Measurements from ENCODE around the gene ADSS2.
A peak's percentile ranks its signal among the peaks of the same experiment; 100 is the strongest.

The ADSS2 gene

DNA sequence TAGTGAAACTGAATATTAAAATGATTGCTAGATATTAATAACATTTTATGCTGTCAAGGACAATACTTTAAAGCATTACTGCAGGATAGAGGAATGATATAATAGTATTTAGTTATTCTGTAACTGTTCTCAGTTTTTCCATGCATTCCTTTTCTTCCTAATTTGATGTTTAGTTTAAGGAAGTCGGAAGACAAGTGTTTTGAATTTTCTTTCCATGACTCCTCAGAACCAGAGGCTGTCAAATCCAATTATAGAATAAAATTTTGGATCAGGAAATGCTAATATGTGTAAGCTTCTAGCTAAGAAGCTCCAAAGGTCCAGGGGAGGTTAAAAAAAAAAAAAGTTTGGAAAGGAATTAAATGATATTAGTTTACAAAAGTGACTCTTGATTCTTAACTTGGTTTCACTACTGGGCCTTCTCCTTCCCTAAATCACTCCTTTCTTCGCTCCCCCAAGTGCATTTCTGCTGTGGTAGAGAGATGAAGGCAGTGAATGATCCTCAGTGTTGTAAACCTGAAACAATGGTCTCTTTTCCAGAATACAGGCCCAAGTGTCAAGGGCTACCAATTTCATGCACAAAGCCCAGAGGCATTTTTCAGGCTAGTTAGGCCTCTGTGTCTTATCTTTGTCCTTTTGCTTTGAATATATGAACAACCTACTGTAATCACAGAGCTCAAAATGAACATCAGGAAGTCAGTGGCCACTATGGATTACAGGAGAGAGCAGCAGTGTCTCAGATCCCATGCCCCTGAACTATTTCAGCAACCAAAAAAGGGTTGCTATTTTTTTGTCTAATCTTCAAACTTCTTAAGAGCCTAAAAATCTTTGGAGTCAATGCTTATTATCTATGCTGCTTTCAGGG lies 6.2 kb downstream of the ADSS2 start:
- DNase-seq = no peak

DNA sequence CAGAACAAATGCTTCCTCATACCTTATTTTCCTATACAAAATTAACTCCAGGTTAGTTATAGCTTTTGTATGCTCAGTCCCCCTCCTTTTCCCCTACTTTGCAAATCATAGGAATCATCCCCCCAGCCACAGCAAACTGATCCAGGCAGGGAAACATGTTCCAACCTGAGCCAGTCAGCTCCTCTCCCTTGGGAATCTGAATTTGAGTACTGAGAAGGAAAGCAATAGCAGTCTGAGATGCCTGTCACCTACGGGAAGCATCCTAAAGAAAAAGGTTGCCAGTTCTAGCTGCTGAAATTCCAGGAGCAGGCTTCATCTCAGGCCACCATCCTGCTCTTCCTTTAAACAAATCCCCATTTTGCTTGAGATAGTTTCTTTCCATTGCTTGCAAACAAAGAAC lies 6.9 kb downstream of the ADSS2 start:
- DNase-seq = no peak

DNA sequence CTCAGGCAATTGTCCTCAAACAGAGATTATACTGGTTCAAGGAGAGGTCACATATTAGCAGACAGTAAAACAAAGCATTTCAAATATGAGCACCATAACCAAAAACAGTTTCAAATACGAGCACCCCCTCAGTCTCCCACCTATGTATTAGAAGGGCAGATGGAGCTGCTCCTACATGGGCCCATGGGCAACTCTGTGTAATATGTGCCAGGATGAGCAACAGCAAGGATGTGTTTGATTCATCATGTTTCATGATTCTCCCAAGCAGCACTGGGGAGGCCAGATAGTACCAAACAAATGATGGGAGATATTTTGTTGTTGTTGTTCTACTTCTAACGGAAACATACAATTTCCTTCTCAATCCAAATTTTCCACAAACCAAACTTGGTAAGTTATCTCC lies 8.9 kb downstream of the ADSS2 start:
- no peak for DNase-seq

DNA sequence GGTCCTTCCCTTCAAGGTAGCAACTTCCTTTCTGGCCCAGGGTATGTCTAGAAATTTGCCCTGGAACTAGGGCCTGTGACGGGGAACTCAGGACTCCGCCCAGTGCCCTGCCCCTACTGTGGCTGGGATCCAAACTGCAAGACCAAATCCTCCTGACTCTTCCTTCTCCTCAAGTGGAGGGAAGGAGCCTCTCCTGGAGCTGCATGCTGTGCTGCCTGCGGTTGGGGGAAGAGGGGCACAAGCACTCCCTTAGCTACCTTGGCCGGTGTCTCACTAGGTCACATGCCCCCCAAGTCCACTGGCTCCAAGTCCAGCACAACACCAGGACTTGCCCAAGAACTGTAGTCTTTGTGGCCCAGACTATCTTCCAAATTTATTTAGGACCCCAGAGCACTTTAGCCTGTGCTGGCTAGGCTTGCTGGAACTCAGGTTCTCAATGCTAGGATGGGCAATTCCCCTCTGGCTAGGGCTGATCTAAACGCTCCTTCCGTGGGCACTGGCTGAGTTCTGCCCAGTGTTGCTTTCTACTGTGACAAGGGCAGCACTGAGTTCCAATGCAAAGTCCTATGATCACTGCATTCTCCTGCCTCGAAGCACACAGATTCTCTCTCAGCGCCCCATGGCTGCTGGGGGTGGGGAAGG lies 12.2 kb downstream of the ADSS2 start:
- no peak for DNase-seq

- DNase-seq = no peak
These were observed 14.6 kb downstream of the ADSS2 start for GRCh38 chr1:244437086-244437468.

DNA sequence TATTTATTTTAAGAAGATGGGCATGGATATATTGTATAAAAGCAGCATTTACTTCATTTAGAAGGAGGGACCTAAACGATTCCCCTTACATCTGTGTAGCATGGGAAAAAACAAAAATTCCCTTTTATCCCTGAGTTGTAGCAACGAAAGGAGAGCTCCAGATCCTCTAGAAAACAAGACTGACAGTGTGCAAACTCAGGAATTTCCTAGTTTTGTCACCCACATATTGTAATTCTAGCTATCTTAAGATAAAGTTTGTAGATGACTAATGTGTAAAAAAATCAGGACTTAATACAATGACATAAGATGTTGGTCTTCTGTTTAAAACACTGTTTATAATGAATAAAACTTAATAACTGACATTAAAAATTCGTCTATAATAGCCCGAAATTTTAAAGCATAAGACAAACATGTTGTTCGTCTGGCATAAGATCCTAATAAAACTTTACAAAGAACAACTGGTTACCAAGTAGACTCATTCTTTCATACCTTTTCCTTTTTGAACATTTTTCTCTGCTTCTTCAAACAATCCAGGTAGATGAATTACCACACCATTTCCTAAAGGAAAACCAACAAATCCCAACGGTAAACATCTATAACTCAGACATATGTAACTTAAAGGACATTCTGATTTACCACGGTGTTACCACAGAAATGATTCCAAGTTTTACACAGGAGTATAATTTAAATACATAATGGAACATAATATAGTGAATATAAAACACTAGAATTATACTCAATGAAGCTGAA lies 15.2 kb downstream of the ADSS2 start:
- no peak for DNase-seq

GRCh38 chr1:244435562-244436205 lies 16.0 kb downstream of the ADSS2 start:
- DNase-seq = no peak

DNA sequence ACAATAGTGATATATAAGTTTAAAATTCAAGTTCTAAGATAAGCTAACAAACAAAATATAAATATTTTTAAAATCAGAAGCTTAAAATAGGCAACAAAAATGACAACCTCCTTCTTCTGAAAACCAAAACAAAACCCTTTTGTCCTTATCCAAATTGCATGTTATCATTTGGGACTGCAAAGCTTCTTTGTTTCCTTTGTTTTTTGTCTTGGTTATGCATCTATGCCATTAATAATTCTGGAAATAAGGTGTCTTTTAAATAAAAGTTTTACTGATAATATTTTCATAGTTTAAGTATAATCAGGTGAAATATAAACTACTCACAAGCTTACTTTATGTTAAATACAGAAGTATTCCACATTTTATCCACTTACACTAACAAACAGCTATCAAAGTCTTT lies 20.5 kb downstream of the ADSS2 start:
- no peak for DNase-seq

GRCh38 chr1:244429818-244430217 lies 21.9 kb downstream of the ADSS2 start:
- DNase-seq = no peak

- no peak for DNase-seq
These were observed 24.1 kb downstream of the ADSS2 start for GRCh38 chr1:244427647-244428046.

GRCh38 chr1:244424649-244425334 lies 26.9 kb downstream of the ADSS2 start:
- no peak for DNase-seq

DNA sequence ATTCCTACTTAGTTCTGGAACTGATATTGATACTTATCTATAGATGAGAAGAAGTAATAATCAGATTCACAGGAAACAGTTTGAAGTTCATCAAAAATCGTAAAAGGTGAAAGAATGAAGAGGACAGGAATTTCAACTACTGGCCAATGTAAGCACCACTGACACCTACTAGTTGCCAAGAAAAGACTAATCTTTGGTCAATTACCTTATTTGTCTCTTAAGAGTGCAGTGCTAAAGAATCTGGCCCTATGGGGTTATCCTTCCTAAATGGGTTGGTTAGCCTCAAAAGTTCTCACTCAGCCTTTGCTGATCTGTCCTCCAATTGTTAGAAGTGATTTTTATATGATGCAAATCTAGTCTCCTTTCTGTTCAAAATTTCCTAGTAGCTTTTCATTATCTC lies 29.5 kb downstream of the ADSS2 start:
- no peak for DNase-seq

DNA sequence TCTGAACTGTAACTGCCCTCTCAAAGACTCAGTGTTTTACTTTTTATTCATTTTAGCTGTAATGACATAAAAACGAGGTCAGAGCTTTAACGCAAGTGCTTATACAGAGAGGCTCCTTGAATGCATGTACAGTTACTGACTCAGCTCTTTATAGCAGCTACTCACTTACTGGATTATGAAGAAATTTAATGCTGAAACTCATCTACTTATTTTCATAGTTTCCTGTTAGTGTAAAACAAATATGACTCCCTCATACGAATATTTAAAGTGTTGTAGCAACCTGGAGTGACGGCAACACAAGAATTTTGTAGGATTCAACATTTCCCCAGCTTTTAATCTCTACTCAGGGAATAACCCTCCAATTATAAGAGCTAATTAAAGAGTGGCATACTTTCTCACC lies 32.7 kb downstream of the ADSS2 start:
- DNase-seq = no peak

GRCh38 chr1:244414543-244414942 lies 37.2 kb downstream of the ADSS2 start:
- peak; percentile 59 for DNase-seq

GRCh38 chr1:244413736-244414135 lies 38.0 kb downstream of the ADSS2 start:
- DNase-seq = no peak

GRCh38 chr1:244412176-244412575 lies 39.5 kb downstream of the ADSS2 start:
- DNase-seq = no peak

- no peak for DNase-seq
These were observed 42.0 kb downstream of the ADSS2 start for GRCh38 chr1:244409701-244410100.

- DNase-seq = no peak
These were observed 45.4 kb downstream of the ADSS2 start for GRCh38 chr1:244406337-244406736.

DNA sequence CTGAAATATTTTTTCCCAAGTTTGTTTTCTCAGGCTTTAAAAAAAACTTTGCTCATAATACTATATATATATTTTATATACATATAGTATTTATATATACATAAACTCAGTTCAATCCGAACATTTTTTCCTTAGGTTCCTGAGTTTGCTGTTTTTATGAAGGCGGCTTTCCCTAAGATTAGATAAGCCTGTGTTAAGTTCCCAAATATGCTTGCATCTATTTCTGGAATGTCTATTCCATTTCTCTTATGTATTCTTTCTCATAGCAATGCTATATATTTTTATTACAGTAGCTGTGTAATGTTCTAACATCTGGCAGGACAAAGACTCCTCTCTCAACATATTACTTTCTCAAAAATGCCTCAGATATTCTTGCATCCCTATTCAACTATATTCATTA lies 45.9 kb downstream of the ADSS2 start:
- no peak for DNase-seq

DNA sequence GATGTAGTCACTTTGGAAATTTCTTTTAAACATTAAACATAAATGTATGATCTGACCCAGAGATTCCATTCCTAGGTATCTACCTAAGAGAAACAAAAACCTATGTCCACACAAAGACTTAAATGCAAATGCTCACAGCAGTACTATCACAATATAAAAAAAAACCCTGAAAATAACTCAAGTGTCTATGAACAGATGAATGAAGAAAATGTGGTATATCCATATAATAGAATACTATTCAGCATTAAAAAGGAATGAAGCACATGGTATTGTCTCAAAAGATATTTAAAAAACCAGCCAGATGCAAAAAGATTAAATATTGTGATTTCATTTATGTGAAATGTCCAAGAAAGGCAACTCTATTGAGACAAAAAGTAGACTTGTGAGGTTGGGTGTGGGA lies 48.3 kb downstream of the ADSS2 start:
- DNase-seq = no peak

- no peak for DNase-seq
These were observed 50.7 kb downstream of the ADSS2 start for GRCh38 chr1:244400974-244401373.

GRCh38 chr1:244397131-244397530 lies 54.6 kb downstream of the ADSS2 start:
- no peak for DNase-seq

DNA sequence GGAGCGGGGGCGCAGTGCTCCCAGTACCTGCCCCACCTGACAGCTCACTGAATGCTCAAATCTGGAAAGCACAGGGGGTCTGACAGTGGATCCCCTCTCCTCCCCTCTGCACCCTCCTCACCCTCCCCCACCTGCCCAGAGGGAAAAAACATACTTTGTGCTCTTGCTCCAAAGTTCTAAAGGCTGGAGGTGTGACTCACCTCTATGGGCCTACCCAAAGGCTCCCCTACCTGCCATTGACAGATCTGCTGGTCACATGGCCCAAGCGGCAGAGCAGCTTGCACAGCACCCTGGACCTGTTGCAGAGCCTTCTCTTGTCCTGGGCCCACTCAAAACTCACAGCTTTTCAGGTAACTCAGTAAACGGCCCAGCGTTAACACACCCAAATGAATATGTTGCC lies 55.7 kb downstream of the ADSS2 start:
- peak; percentile 76 for DNase-seq
